K562 (cell line): ENCODE data around the gene HCRTR1. TPM values are rescaled to one million over a fixed set of nuclear protein-coding genes. Genes with fewer than 3 reads are reported as not detected.

Source experiments
- ATAC-seq: fragments of 200-7000 bp; cut with Tn5 transposase; 3 replicates; pipeline ENCODE4 v1.9.1; 2020; ENCODE audit warnings: moderate library complexity
- BruUV-seq: library from RNA; stranded (reverse); fragments of 400-500 nt; replicated peaks from 2 replicates; lab custom pipeline; 2021; lab: Mats Ljungman, UMichigan
- CTCF ChIA-PET: fragments of 300-600 bp; formaldehyde crosslinking; extraction: SDS; loops from one replicate; lab custom pipeline; 2021; ENCODE audit warnings: low intra/inter-chr PET ratio; lab: Yijun Ruan, JAX
- POLR2A ChIA-PET: fragments of 300-600, 350-650 bp; sonication (Branson Sonifier 250); formaldehyde crosslinking; extraction: SDS; loops from one replicate; lab custom pipeline; 2021; ENCODE audit warnings: antibody characterized with exemption, inconsistent platforms; lab: Yijun Ruan, JAX
- DNase-seq, 4 experiments: peaks; one replicate each; pipeline versions ENCODE4 v3.0.0 to v3.0.0-alpha.2; 2011 to 2018; ENCODE audit warnings: low spot score in 3 of 4, mixed read lengths in 3 of 4; ENCODE audit errors: extremely low read depth in 1 of 4
- FAIRE-seq: peaks from 2 replicates; lab custom pipeline; 2011; peaks lifted over from hg19 to GRCh38; lab: Jason Lieb, UNC
- H2AFZ ChIP-seq: 2 replicates; pipeline ENCODE4 v1.6.0; 2011; ENCODE audit warnings: low read depth, low read length, control low read depth, inconsistent platforms
- H3K27ac ChIP-seq: fragments of 200-600 bp; 3 replicates; pipeline ENCODE4 v1.8.0; 2011; ENCODE audit warnings: low read depth, mild to moderate bottlenecking, control low read depth, inconsistent platforms, low read length, moderate library complexity, mixed read lengths; ENCODE audit errors: extremely low read depth
- H3K27me3 ChIP-seq, 2 experiments: fragments of 300-600 bp in 1 of 2; 2 replicates in 1 of 2; 3 replicates in 1 of 2; pipeline versions ENCODE4 v1.6.0 to v1.8.0; 2011; ENCODE audit warnings: inconsistent platforms in 2 of 2, low read length in 2 of 2, mild to moderate bottlenecking in 1 of 2, mixed read lengths in 1 of 2, moderate library complexity in 1 of 2; ENCODE audit not compliant: control insufficient read depth in 2 of 2, insufficient read depth in 2 of 2
- H3K36me3 ChIP-seq: fragments of 300-600 bp; 3 replicates; pipeline ENCODE4 v1.8.0; 2011; ENCODE audit warnings: mild to moderate bottlenecking, low read length, inconsistent platforms; ENCODE audit not compliant: control insufficient read depth, insufficient read depth
- H3K4me1 ChIP-seq, 2 experiments: fragments of 200-600 bp in 1 of 2; replicated peaks in 1 of 2; 2 replicates in 1 of 2; 3 replicates in 1 of 2; pipeline versions ENCODE4 v1.5.1 to v1.8.0; 2011; ENCODE audit warnings: inconsistent platforms in 2 of 2, low read length in 2 of 2, mild to moderate bottlenecking in 1 of 2, mixed read lengths in 1 of 2, moderate library complexity in 1 of 2; ENCODE audit not compliant: control insufficient read depth in 2 of 2, insufficient read depth in 2 of 2
- H3K4me2 ChIP-seq: 2 replicates; pipeline ENCODE4 v1.6.1; 2011; ENCODE audit warnings: low read length, control low read depth, inconsistent platforms, mixed read lengths; ENCODE audit not compliant: insufficient read depth
- H3K4me3 ChIP-seq: fragments of 200-600 bp; sonication (generic), shearing (Covaris generic); 2 replicates; pipeline ENCODE4 v1.5.1; 2016; ENCODE audit warnings: control low read depth, inconsistent platforms
- H3K79me2 ChIP-seq: fragments of 200-600 bp; 3 replicates; pipeline ENCODE4 v1.8.0; 2011; ENCODE audit warnings: low read length, inconsistent platforms; ENCODE audit not compliant: control insufficient read depth, insufficient read depth
- H3K9ac ChIP-seq, 2 experiments: 2 replicates each; pipeline versions ENCODE4 v1.6.0 to v1.6.1; 2011; ENCODE audit warnings: low read depth in 2 of 2, low read length in 2 of 2, control low read depth in 1 of 2, inconsistent platforms in 1 of 2, mild to moderate bottlenecking in 1 of 2, mixed read lengths in 1 of 2; ENCODE audit not compliant: insufficient read depth in 1 of 2
- H3K9me1 ChIP-seq: one replicate; pipeline ENCODE4 v1.6.0; 2011; ENCODE audit warnings: inconsistent platforms, mild to moderate bottlenecking, low read length, moderate library complexity; ENCODE audit not compliant: control insufficient read depth, insufficient read depth
- H3K9me3 ChIP-seq: replicated peaks from 2 replicates; pipeline ENCODE4 v1.5.1; 2011; ENCODE audit warnings: low read depth, low read length, inconsistent platforms; ENCODE audit not compliant: control insufficient read depth, insufficient read depth
- H4K20me1 ChIP-seq: replicated peaks from 2 replicates; pipeline ENCODE4 v1.6.1; 2011; ENCODE audit warnings: low read length, inconsistent platforms, mixed read lengths; ENCODE audit not compliant: control insufficient read depth, insufficient read depth
- HSF4 ChIP-seq: fragments of 250-450 bp; sonication (Bioruptor Pico); IDR thresholded peaks from 2 replicates; pipeline ENCODE4 v2.1.2; 2022; ENCODE audit warnings: mild to moderate bottlenecking, moderate library complexity, borderline replicate concordance
- NCOA4 ChIP-seq: fragments of 450-650 bp; IDR thresholded peaks from 2 replicates; pipeline ENCODE4 v1.6.1; 2018; ENCODE audit warnings: mild to moderate bottlenecking; ENCODE audit not compliant: partially characterized antibody
- POLR2B ChIP-seq: fragments of 450-650 bp; IDR thresholded peaks from 2 replicates; pipeline ENCODE4 v1.6.1; 2018; ENCODE audit warnings: low read depth; ENCODE audit not compliant: partially characterized antibody
- POLR2G ChIP-seq: fragments of 200-400 bp; formaldehyde crosslinking; IDR thresholded peaks from 2 replicates; pipeline ENCODE4 v1.6.1; 2017; ENCODE audit warnings: low read depth, mild to moderate bottlenecking, antibody characterized with exemption, low read length, moderate library complexity
- WGBS: fragments of 100-300 bp; shearing (Covaris generic); methylation state at CpG from one replicate; pipeline ENCODE4 v1.1.6; 2016; ENCODE audit warnings: low coverage, mixed read lengths; ENCODE audit not compliant: insufficient coverage; ENCODE audit errors: missing lambda C conversion rate; 5-methylcytosine and 5-hydroxymethylcytosine counted together
- in situ Hi-C: fragments of 300-500 bp; cut with MboI; formaldehyde crosslinking; loops from 4 replicates; pipeline ENCODE4 v1.15.0; 2018; ENCODE audit warnings: inconsistent platforms, mixed read lengths
- intact Hi-C: fragments of 100-400 bp; cut with micrococcal nuclease; formaldehyde crosslinking; loops from 2 replicates; pipeline ENCODE4 v1.14.2; 2022
- polyA plus RNA-seq, 8 experiments: library from polyadenylated mRNA; depleted of rRNA in 4 of 8; stranded (reverse) in 5 of 8; unstranded in 3 of 8; fragments of >200 nt; fragmentation: Nextera tagmentation in 2 of 8; fragmentation: Illumina TruSeq in 1 of 8; extraction: Ambion mirVana in 2 of 8; extraction: Trizol in 1 of 8; gene quantifications; 2 replicates each; pipeline versions ENCODE4 v1.2.1 to v1.2.3, GENCODE V29; 2011 to 2014; ENCODE audit warnings: inconsistent platforms in 1 of 8, missing spikeins in 1 of 8
- total RNA-seq, 7 experiments: library from RNA; depleted of rRNA in 6 of 7; stranded (reverse); fragments of >200 nt in 6 of 7; fragmentation: Illumina TruSeq in 2 of 7; extraction: Trizol in 2 of 7; gene quantifications; 2 replicates each; pipeline versions ENCODE4 v1.2.1 to v1.2.3, GENCODE V29; 2011 to 2021; ENCODE audit warnings: low replicate concordance in 1 of 7
- TF ChIP-seq, protein P1 (sequence below): fragments of 450-650 bp; IDR thresholded peaks from 2 replicates; pipeline ENCODE4 v1.6.1; 2017; ENCODE audit warnings: antibody characterized with exemption, mild to moderate bottlenecking

HCRTR1 gene
- total and polyA plus RNA-seq, 9 of the 15 experiments (the other 6 are each of a cell fraction or from before 2014, with no cell fraction given), result not detected

DNA sequence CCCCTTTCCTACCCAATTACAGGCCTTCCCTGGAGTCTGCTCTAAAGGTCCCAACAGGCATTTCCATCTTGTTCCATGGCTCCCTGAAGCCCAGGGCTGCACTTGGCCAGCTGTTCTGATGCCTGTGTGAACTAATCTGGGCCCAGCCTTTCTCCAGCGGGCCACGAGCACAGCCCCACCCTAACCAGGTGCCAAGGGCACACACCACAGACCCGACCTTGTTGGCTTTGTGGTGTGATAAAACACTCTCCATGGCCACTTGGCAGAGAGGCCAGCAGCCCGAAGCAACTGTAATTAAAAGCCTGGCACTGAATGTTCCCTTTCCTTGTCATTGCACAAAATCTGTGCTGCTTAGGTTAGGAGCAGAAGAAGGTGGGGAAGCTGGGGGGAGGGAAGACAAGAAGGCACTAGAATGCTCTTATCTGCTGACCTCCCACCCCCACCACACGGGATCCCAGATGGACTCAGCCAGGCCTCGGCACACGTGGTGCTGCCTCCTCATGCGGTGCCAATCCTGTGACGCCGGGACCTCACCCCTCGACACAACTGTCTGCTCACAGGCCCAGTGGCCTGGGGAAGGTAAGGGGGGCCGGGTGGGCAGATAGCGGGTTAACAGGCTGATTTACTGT is 9.9 kb downstream of the HCRTR1 start:
- TF ChIP-seq POLR2G, result 0 out of 2 replicates have a peak, but pooled peaks have one; percentile 20
- no peak for TF ChIP-seq NCOA4
- TF ChIP-seq POLR2B, result no peak
- no peak for TF ChIP-seq HSF4
- TF ChIP-seq, protein P1, sequence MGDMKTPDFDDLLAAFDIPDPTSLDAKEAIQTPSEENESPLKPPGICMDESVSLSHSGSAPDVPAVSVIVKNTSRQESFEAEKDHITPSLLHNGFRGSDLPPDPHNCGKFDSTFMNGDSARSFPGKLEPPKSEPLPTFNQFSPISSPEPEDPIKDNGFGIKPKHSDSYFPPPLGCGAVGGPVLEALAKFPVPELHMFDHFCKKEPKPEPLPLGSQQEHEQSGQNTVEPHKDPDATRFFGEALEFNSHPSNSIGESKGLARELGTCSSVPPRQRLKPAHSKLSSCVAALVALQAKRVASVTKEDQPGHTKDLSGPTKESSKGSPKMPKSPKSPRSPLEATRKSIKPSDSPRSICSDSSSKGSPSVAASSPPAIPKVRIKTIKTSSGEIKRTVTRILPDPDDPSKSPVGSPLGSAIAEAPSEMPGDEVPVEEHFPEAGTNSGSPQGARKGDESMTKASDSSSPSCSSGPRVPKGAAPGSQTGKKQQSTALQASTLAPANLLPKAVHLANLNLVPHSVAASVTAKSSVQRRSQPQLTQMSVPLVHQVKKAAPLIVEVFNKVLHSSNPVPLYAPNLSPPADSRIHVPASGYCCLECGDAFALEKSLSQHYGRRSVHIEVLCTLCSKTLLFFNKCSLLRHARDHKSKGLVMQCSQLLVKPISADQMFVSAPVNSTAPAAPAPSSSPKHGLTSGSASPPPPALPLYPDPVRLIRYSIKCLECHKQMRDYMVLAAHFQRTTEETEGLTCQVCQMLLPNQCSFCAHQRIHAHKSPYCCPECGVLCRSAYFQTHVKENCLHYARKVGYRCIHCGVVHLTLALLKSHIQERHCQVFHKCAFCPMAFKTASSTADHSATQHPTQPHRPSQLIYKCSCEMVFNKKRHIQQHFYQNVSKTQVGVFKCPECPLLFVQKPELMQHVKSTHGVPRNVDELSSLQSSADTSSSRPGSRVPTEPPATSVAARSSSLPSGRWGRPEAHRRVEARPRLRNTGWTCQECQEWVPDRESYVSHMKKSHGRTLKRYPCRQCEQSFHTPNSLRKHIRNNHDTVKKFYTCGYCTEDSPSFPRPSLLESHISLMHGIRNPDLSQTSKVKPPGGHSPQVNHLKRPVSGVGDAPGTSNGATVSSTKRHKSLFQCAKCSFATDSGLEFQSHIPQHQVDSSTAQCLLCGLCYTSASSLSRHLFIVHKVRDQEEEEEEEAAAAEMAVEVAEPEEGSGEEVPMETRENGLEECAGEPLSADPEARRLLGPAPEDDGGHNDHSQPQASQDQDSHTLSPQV, result no peak
- FAIRE-seq (no peak), ATAC-seq (no peak), DNase-seq (peak in 2 of 4 experiments; percentile 31)
- Histone ChIP-seq H3K9ac (peak overlapping the region in 1 of 2 experiments; percentile 47; a peak in 1 of 4 replicates), H3K4me1 (peaks cover 0 to 15% of the 10 kb centered on the region in 2 experiments; a peak in 3 of 5 replicates), H3K4me2 (no peak overlapping the region), H3K4me3 (no peak overlapping the region), H3K9me1 (no peaks in the 10 kb centered on the region), H3K36me3 (peaks cover 43% of the 10 kb centered on the region; the same call in 2 of the 3 replicates), H4K20me1 (peaks cover 6% of the 10 kb centered on the region; the same call in 1 of the 2 replicates), H3K27ac (no peak overlapping the region), H3K9me3 (no peaks in the 10 kb centered on the region), H3K79me2 (no peaks in the 10 kb centered on the region), H3K27me3 (no peaks in the 10 kb centered on the region), H2AFZ (no peak overlapping the region)
- ChIA-PET CTCF (no interaction called here), POLR2A (interaction anchor here (0.6 to 6.4 kb wide), 4 partner anchors 11 to 967 kb away, joined by 3 to 47 read pairs (median 6); partner anchors contain the start of gene PEF1)
- BruUV-seq, result no TSS peak
- 48% methylated on average over 13 of the region's 13 CpGs for WGBS
- in situ Hi-C loops (no loop called here), intact Hi-C loops (no loop called here)
